Stimulated activated CD8-positive, alpha-beta memory T cell treated with anti-CD3 and anti-CD28 coated beads, Interleukin-2, amount 100 ng/mL, for 1 hour (primary cell): ENCODE measurements around the gene FAM210B.
"Not testable (repeated sequence)": the region's sequence is repeated elsewhere in the genome, so short reads cannot be mapped to it uniquely, and the experiment has no call there.

Source experiments
- DNase-seq, 2 donors: peaks; one replicate each; pipeline ENCODE4 v3.0.0-alpha.2; 2020; ENCODE audit warnings: low read depth in 2 of 2

The FAM210B gene, protein sequence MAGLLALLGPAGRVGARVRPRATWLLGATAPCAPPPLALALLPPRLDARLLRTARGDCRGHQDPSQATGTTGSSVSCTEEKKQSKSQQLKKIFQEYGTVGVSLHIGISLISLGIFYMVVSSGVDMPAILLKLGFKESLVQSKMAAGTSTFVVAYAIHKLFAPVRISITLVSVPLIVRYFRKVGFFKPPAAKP

DNA sequence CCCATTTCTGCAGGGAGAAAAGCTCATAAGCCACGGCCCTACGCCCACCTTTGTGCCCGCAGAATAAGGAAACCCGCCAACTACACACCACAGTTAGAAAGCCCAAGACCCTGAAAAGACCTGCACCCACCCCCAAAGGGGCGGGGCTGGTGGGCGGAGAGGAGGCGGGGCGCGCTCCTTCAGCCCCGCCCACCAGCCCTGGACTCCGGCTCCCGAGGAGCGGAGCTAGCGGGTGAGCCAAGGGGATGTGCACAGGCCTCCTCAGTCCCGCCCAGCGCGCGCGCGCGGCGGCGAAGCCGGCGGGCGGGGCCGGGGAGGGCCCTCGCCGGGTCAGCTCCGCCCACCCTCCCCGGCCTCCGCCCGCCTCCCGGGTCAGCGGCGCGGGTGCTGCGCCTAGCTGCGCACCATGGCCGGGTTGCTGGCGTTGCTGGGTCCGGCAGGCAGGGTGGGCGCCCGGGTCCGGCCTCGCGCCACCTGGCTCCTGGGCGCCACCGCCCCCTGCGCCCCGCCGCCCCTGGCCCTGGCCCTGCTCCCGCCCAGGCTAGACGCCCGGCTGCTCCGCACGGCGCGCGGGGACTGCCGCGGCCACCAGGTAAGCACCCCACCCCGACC, at the start of gene FAM210B:
Gene FAM210B (plus strand): TSS at position 375 of the 612 bp plus-strand sequence. CDS start 32 bp downstream, at position 407.
- peak; percentile 52 to 72 for DNase-seq

DNA sequence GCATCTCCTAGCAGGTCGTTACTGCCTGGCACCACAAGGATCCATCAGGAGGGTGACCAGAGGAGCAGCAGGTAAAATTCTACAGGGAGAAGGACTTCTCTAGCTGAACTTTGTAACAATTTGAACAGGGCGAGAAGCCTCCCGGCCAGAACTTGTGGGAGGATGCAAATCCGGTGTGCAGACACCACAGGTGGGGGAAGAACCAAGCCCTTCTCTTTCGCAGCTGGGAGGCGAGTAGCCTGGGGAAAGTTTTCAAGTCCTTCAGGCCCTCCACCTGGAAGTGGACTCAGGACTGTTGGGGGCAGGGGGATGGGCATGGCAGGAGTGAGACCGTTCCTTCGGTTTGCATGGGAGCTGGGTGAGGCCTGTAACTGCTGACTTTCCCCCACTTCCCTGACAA, 42.7 kb upstream of the FAM210B start:
- DNase-seq, result no peak

DNA sequence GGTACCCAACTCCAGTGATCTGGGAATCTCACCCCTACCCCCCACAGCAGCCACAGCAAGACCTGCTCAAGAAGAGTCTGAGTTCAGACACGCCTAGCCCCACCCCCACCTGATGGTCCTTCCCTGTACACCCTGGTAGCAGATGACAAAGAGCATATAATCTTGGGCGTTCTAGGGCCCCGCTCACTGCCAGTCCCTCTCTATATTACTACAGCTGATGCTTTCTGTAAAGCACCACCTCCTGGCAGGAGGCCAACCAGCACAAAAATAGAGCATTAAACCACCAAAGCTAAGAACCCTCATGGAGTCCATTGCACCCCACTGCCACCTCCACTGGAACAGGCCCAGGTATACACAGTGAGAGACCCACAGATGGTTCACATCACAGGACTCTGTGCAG, 42.3 kb upstream of the FAM210B start:
- DNase-seq, result no peak

DNA sequence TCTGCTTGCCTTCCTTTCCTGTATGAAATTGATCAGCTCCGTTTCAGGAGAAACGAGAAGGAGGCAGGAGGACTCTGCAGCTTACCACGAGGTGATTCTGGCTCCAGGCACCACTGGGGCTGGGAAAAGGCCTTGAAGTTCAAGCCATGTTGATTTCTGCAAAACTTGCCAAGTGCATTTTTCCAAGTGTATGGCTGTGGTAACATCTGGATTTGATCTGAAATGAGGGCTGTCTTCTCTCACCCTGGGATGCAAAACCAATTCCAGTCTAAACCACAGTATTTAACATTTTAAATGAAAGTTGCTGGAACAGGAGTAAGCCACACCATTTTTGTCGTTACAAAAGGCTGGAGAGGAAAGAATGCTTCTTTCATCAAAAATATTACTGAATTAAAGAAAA, 36.1 kb upstream of the FAM210B start:
- no peak for DNase-seq

DNA sequence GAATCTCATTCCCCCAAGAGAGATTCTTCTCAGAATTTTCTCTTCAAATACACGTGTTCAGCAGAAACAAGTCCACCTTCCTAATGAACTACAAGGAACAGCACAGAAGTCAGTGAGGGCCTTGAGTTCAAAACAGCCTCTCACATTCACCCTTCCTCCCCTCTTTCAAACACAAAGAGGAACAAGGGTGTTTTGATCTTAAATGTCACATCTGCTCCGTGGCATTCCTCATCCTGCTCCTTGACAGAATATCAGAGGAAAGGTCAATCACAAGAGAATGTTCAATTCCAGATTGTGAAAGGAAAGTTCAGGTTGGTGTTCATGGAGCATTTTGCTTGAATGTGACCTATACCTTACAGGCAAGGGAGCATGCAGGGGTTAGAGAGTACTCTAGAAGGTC, 35.6 kb upstream of the FAM210B start:
- no peak for DNase-seq

DNA sequence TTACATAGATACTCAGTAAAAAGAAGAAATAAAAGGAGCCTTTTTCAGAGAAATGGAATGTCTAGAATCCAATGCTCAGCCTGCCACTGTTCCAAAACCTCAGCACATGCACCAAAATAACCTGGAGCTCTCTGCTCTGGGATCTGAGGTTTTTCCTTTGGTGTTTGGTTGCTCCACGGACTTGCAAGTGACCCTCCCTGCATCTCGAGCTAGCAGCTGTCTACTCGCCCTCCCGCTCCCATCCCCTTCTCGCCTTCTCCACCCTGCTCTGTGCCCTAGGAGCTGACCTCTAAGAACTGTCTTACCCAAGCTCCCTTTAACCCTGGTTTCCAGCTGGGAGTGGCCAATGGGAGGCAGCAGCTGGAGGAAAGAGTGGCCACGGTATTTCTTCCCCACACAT, 35.1 kb upstream of the FAM210B start:
- no peak for DNase-seq

DNA sequence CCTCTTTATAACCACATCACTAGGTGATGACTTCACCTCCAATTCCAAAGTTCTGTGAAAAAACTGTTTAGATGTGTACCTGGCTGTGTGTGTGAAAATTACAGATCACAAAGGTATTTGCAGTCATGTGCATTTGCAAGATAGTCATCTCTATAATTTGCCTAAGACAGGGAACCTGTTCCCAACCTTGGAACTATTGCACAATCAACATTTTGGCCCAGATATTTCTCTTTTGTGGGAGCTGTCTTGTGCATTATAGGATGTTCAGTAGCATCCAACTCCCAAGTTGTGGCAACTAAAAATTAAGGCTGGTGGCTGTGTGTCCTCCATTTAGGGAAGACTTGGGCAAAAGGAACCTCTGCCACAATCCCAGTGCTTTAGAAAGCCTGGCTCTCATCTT, 34.0 kb upstream of the FAM210B start:
- DNase-seq, result no peak

DNA sequence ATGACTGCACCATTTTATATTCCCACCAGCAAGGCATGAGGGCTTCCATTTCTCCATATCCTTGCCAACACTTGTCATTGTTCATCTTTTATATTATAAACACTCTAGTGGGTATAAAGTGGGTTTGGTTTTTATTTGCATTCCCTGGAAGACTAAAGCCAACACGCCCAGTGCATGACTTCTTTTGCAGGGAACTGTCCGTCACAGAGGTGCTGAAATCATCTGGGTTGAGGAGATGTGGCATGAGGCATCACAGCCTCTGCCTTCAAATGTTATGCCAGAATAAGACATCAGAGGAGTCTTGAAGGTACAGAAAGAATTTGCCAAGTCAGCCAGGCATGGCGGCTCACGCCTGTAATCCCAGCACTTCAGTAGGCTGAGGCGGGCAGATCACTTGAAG, 29.9 kb upstream of the FAM210B start:
- DNase-seq, result no peak

DNA sequence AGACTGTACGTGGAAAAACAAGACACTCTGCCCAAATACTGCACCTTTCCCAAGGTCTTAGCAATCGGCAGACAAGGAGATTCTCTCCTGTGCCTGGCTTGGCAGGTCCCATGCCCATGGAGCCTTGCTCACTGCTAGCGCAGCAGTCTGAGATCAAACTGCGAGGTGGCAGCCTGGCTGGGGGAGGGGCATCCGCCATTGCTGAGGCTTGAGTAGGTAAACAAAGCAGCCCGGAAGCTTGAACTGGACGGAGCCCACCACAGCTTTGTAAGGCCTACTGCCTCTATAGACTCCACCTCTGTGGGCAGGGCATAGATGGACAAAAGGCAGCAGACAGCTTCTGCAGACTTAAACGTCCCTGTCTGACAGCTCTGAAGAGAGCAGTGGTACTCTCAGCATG, 22.1 kb upstream of the FAM210B start:
- DNase-seq, result not testable (repeated sequence)

DNA sequence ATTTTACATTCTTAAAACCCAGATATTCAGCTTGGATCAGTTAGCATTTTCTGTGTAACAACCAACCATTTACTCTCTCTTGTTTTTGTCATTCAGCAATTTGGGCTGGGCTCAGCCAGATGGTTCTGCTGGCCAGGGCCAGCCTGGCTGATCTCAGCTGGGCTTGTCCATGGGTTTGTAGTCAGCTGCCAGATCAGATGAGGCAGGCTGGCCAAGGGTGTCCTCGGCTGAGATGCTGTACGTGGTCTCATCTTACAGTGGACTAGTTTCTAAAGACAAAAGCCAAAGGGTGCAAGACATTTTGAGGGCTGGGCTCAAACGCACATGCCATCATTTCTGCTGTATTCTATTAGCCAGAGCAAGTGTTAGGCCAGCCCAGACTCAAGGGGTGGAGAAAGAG, 16.0 kb upstream of the FAM210B start:
- DNase-seq, result no peak

DNA sequence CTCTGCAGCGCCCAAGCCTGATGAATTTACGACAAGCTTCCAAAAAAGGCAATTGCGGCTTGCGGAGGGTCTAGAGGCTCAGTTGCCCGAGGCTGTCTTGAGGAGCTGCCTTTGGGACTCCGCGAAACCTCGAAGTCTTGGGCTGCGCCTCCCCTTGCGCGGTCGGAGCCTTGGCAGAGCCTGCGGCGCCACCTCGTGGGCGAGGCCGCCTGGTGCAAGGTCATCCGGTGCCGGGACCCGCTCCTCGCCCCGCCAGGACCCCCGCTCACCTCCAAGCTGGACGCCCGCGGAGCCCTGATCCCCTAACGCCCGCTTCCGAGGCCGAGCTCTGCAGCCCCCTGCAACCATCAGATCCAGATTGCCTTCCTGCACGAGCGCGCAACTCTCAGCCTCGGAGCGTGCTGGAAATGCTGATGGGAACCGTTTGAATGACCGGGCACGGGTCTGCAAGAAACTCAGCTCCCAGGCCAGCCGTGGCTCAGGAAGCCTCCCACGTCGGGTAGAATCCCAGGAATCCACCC, 14.9 kb upstream of the FAM210B start:
- no peak for DNase-seq

DNA sequence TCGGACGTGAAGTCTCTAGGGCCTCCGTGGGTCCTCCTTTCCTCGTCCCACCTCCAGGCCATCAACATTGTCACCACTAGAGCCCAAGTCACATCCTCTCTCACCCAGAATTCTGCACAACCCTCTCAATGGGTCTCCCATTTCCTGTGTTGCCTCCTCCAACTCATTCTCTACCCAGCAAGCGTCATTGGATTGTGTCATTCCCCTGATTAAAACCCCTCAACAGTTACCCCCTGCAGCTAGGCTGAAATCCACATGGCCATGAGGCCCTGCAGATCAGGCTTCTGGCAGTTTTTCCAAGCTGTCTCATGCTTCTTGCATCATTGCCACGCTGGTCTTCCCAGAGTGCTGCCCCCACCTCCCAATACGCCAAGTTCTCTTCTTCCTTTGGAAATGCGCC, 12.9 kb upstream of the FAM210B start:
- no peak for DNase-seq

DNA sequence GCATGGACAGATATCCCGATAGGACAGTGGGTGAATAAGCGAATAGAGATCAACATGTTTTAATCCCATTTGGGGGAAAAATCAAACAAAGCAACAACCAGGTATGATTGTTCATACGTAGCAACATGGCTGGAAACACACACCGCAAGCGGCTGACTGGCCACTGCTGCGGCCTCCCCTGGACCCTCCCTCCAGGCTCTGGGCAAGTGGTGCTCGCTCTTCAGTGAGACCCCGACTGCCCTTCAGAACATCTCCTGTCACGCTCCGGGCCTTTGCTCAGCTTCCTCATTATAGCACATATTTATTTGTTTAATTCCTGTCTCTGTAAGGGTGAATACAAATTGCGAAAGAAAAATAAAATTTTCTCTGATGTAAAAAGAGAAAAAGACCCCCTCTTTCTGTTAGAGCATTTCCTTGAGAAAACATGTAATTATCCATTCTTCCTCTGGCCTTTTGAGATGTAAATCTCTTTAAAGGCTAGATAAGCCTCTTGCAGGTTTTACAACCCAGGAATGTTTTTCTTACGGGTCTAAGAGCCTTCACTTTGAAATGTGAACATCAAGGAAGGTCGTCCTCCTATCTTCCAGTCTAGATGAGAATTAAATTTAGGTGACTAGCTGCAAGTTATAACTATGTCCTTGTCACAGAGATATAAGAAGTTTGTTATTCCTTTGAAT, 11.0 kb upstream of the FAM210B start:
- no peak for DNase-seq

DNA sequence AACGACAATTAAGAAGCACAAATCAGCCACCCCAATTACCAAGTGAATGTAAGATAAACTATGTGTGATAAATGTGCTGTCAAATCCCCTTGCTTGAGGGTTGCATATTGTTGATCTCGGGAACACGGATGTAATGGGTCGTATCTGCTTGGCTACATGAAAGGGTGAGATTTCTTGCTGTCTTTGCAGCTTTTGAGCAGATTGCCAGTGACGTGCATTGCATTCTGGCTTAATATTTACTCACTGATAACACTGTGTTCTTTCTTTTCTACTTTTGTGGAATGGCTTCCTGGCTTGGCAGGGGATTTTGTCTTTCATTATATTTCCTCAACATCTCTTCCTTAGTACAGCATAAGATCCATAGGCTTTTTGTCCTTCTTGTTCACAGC, 10.5 kb upstream of the FAM210B start:
- DNase-seq, result no peak

DNA sequence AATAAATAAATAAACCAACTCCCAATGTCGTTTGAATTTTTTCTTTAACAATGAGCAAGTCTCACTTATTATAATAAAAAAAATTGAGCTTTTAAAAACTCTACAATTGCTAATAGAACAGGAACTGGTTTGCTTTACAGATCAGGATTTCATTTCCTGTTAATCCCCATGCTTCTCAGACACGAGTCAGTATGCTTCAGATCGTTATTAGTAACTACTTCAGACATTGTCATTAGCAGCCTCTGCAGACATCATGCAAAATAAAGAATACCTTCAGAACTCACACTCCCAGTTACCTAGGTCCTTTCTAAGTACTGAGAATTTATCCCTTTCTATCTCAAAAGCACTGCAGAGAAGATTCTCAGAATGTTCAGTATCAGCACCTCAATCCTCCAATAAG, 10.0 kb upstream of the FAM210B start:
- no peak for DNase-seq

DNA sequence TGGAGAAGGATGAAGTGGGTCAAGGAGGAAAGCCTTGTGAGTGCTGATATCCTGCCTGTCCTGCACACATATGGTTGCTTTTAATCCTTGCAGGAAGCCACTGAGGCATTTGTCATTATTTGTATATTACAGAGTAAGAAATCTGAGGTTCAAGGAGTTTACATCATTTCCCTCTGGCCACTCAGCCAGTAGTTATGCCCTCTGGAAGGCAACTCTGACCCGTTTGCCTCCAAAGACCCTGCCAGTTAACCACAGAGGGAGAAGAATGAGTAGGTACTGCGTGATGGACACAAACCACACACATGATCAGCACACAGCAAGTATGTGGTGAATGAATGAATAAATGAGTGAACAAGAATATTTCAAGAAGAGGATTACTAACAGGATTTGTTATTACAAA, 7.9 kb upstream of the FAM210B start:
- DNase-seq, result no peak

DNA sequence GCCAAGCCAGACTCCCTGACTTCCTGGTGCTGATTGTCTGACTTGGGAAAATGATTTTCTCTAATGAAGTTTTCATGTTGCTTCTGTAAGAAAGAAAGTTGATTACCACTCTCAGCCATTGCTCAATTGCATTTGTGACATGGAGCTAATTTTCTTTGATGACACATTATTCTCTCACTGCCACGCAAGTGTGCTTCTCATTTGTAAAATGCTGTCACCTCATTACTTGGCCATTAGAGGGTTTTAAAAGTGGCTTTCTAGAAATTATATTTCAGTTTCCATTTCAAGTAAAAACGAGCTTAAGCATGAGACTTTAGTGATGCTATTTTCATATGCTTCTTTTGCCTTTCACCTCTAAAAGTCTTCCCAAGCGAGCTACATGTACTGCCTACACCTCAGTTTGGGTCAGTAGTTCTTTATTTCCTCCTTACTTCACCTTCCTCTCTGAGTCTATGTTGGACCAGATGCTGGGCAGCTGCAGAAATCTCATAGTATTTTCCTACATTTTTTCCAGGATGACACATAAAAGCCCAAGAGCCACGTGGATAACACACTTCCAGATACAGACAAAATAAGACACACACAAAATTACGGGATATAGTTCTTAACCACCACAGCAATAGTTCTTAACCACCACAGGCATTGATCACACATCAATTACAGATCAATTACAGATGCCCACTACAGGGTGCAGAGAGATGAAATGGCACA, 6.3 kb upstream of the FAM210B start:
- DNase-seq, result no peak

DNA sequence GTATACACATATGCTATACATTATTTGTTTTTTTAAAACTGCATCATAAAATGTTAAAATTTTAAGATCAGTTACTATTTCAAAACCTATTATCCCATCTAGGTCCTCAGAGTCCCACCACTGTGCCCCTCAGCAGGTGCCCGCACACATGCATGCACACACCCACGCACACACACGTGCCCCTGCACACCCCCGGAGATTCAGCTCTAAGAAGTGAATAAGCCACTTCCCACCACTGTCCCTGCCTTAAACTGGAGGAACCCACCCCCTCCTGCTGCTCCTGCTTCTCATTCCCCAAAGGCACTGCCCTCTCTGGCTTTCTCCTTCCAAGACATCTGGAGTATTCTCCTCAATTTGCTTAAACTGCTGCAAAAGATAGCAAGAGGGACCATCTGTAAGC, 5.4 kb upstream of the FAM210B start:
- DNase-seq, result no peak

DNA sequence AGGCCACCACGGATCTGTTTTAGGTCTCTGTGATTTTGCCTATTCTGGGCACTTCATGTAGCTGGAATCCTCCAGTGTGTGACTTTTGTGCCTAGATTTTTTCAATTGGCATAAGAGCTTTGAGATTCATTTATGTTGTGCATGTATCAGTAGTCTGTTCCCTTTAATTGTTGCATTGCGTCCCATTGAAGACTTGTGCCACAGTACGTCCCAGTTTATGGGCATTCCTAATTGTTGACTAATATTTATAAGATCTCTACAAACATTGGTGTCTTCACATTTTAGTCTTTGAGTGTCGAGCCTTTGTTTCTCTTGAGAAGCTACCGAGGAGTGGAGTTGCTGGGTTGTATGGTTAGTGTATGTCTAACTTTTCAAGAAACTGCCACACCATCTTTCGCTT, 704 bp upstream of the FAM210B start:
- DNase-seq, result no peak

DNA sequence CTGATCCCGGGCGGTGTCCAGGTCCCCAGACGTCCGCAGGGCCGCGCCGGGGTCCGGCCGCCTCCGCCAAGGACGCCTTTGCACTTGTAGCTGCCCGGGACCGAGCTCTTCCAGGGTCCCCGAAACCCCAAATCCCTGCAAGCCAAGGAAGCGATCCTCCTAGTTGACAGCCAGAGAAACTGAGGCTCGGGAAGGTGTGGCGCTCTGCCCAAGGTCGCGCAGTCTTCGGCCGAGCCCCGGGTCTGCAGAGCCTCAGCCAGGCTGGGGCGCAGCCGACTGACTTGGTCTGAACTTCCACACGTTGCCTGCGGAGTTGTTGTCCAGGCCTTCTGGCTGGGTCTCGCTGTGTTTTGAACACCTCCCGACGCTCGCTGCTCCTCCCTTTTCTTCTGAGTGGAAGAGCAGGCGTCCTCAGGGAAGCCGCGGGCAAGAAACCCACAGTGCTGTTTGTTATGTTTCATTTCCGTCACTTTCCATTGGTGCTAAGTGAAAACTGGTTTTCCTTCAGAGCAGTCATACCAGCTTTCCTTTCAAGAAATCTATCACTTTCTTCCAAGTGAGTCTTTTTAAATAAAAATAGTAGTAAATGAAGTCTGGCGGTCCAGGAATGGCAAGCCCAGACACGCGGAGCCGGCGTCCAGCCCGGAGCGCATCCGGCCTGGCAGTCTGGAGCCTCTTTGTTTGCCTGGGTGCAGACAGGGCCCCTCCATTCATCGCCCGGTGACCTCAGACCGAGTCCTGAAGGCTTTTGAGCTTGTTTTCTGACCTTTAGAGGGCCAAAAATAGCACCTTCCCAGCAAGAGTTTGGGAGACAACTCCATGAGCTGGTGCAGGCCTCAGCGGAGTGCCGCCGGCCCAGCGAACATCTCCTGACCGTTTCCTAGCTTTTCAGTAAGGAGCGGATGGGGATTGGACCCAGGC, 698 bp downstream of the FAM210B start:
- no peak for DNase-seq

DNA sequence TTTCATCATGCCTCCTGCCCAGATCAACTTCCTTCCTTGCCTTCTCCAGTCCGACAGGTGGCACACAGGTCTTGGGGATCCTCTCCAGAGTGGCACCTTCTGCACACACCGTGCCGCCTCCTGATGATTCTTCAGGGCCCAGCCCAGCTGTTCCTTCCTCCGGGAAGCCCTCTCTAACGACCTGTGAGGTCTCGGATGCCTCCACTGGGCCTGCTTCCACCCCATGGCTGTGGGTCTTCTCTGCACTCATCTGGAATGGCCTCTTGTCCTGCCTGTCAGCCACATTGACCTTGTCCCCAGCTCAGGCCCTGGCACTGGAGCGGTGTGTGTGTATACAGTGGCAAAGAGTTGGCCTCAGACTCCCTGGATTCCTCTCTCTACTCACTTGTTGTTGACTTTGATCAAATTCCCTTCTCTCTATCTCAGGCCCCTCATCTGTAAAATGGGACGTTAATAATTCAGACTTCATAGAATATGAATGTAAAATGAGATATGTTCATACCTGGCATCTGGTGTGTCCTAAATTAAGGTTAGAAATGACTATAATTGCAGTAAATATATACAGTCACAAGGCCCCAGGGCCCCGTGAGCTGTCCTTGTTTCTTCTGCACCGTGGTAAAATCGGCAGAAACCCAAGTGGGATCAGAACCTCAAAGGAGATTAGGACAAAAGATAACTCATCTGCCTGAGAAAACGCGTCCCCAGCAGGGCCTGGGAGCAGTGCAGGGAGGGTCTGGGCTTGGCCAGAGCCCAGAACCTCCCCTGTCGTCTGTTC, 1.5 kb downstream of the FAM210B start:
- no peak for DNase-seq
